GM18861 (cell line): ENCODE results near the gene ACSS3.
"Not testable (repeated sequence)": the region's sequence is repeated elsewhere in the genome, so short reads cannot be mapped to it uniquely, and the experiment has no call there.

Experiments used
- ATAC-seq: cut with Tn5 transposase; IDR thresholded peaks from one replicate; pipeline ENCODE4 v1.9.1; 2021; ENCODE audit not compliant: unreplicated experiment

Gene ACSS3

GRCh38 chr12:81164827-81165226 lies 86.9 kb downstream of the ACSS3 start:
- no peak for ATAC-seq

- ATAC-seq: no peak
Observed at GRCh38 chr12:81166790-81167189, 88.9 kb downstream of the ACSS3 start.

- ATAC-seq: no peak
Observed at GRCh38 chr12:81167694-81168093, 89.8 kb downstream of the ACSS3 start.

GRCh38 chr12:81168445-81168844 lies 90.6 kb downstream of the ACSS3 start:
- no peak for ATAC-seq

- no peak for ATAC-seq
Observed at GRCh38 chr12:81170072-81170471, 92.2 kb downstream of the ACSS3 start.

GRCh38 chr12:81172851-81173250 lies 95.0 kb downstream of the ACSS3 start:
- ATAC-seq: no peak

GRCh38 chr12:81174664-81175063 lies 96.8 kb downstream of the ACSS3 start:
- ATAC-seq: no peak

GRCh38 chr12:81176796-81177195 lies 98.9 kb downstream of the ACSS3 start:
- ATAC-seq: no peak

GRCh38 chr12:81181691-81182090 lies 103.8 kb downstream of the ACSS3 start:
- ATAC-seq: no peak

- no peak for ATAC-seq
Observed at GRCh38 chr12:81187686-81188085, 109.8 kb downstream of the ACSS3 start.

- ATAC-seq: no peak
Observed at GRCh38 chr12:81196595-81196994, 118.7 kb downstream of the ACSS3 start.

- ATAC-seq: not testable (repeated sequence)
Observed at GRCh38 chr12:81200561-81200960, 122.7 kb downstream of the ACSS3 start.

- no peak for ATAC-seq
Observed at GRCh38 chr12:81203671-81204204, 125.9 kb downstream of the ACSS3 start.

- ATAC-seq: no peak
Observed at GRCh38 chr12:81205416-81205815, 127.5 kb downstream of the ACSS3 start.

GRCh38 chr12:81206429-81206828 lies 128.6 kb downstream of the ACSS3 start:
- ATAC-seq: no peak

GRCh38 chr12:81207173-81207572 lies 129.3 kb downstream of the ACSS3 start:
- ATAC-seq: no peak

GRCh38 chr12:81207664-81208063 lies 129.8 kb downstream of the ACSS3 start:
- ATAC-seq: no peak

GRCh38 chr12:81208187-81208911 lies 130.5 kb downstream of the ACSS3 start:
- ATAC-seq: no peak

GRCh38 chr12:81209012-81209411 lies 131.1 kb downstream of the ACSS3 start:
- no peak for ATAC-seq

GRCh38 chr12:81209772-81210225 lies 131.9 kb downstream of the ACSS3 start:
- not testable (repeated sequence) for ATAC-seq

GRCh38 chr12:81211306-81211705 lies 133.4 kb downstream of the ACSS3 start:
- no peak for ATAC-seq

- ATAC-seq: no peak
Observed at GRCh38 chr12:81212996-81213696, 135.3 kb downstream of the ACSS3 start.
